HG03025 (cell line): ENCODE data around the gene RIMKLB.
"Not testable (repeated sequence)": the region's sequence is repeated elsewhere in the genome, so short reads cannot be mapped to it uniquely, and the experiment has no call there.

Experiments used
- ATAC-seq: cut with Tn5 transposase; IDR thresholded peaks from one replicate; pipeline ENCODE4 v1.9.1; 2021; ENCODE audit warnings: mild to moderate bottlenecking, moderate library complexity; ENCODE audit not compliant: unreplicated experiment, low FRiP score

The RIMKLB gene

DNA sequence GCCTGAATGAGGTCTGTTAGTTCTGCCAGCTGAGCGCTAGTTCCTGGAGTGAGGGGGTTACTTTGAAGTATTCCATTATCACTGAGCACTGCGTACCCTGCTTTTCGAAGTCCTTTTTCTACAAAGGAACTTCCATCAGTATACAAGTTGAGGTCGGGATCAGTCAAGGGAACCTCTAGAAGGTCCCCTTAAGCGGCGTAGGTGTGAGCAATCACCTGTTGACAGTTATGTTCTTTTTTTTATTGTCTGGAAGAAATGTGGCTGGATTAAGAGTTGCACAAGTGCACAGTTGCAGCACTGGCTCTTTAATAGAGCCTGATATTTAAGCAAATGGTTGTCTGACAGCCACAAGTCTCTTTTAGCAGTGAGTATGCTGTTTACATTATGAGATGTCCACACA lies 64.9 kb downstream of the RIMKLB start:
- ATAC-seq: not testable (repeated sequence)

DNA sequence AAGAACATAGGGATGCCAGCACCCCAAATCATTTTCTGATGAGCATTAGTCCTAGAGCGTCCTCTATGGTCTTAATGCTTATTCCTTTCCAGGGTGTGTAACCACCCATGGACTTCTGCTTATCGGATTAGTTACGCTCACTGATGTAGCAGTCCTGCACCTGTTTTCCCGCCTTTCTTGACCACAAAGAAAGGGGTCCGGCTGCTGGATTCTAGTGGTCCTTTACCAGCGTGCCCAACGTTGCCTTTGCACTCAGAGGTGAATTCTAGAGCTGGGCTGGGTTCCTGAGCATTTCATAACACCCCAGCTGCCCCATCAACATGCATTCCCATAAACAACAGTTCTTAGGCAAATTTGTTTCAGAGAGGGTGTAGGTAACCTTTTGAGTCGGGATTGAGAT lies 68.3 kb downstream of the RIMKLB start:
- not testable (repeated sequence) for ATAC-seq

DNA sequence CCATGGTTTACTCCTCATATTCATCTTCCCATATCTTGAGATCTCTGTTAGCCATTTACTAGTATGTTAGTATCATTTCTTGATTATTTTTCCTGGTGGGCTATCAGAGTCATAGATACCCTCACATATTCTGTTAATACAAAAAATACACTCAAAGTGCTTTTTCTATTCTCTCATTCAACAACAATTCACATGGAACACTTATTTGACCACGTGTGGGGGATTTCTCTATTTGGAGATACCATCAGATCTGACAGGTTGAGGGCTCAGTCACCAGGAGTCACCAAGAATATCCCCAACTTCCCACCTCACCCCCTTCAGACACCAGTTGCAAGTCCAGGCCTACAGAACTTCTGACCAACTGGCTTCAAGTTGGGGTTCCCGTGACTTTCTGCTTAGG lies 72.7 kb downstream of the RIMKLB start:
- no peak for ATAC-seq

DNA sequence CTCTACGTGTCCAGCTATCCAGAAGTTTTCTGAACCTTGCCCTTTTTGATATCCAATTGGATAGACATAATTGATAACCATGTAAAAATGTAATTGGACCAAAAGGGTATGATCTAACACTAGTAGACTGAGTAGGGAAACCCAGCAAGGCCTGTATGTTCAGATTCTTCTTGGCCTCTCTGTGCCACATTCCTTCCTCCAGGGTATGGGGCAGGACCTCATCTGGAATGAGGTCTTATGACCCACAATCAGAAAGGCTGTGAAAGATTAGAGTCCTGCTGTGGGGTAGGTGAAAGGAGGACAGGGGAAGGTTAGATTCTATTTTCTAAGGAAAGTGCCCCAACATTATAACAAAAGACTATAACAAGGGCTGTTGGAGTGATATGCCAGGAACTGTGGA lies 73.3 kb downstream of the RIMKLB start:
- no peak for ATAC-seq

DNA sequence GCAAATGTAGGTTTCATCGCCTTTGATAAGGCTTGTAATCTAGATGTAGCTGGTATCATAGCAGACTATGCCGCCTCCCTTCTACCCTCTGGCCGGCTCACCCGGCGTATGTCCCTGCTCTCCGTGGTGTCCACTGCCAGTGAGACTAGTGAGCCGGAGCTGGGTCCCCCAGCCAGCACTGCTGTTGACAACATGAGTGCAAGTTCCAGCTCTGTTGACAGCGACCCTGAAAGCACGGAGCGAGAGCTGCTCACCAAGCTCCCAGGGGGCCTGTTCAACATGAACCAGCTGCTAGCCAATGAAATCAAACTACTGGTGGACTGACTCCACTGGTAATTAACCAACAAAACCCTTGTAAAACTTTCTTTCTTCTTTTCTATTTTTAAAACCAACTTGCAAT lies 75.7 kb downstream of the RIMKLB start:
- ATAC-seq: no peak

DNA sequence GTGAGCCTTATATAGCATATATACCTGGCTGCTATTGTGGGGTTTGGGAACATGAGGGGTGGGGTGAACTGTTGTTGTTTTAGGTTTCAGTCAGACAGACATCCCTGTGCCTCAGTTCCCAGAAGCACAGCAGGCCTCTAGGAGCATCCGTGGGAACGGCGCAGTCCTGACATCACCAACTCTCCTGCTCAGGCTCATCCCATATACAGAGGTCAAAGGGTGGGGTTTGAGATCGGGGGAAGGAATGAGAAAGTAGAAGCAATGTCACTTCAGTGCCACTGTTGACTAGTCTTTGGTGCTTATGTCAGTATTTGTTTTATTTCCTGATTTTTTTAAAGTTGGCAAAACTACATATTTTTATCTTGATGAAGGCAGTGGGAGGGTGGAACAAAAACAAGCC lies 81.5 kb downstream of the RIMKLB start:
- ATAC-seq: no peak

DNA sequence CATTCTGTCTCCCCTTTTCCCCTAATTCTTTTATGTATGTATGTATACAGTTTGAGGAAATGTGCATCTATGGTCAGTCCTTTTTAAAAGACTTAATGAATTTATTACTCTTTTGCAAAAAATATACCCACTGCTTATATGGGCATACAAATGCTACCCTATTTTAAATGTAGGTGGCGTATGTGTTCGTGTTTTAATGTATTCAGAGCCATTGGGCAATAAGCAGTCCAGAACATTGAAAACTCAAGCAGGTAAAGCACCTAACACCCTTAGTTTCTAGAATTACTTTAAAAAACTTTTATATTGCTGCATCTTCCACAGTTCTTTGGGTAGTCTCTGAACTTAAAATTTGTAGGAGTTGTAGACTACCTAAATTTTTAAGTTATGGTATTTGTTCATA lies 82.1 kb downstream of the RIMKLB start:
- no peak for ATAC-seq

DNA sequence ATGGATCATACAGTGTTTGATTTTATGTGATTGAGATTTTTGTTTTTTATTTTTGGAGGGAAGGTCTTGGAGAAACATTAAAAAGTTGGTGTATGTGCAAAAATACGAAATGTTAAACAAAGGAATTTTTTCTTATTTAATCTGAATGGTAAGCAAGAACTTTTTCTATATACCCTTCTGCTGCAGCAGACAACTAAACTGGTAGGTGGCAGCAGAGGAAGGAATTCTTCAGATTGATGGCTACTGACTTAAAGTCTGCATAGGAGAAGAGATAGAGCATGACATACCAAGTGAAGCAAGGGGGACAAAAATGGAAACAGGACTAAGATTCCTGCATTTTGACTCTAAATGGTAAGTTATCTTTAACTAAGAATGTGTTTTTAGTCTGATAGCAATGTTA lies 82.6 kb downstream of the RIMKLB start:
- ATAC-seq: no peak

DNA sequence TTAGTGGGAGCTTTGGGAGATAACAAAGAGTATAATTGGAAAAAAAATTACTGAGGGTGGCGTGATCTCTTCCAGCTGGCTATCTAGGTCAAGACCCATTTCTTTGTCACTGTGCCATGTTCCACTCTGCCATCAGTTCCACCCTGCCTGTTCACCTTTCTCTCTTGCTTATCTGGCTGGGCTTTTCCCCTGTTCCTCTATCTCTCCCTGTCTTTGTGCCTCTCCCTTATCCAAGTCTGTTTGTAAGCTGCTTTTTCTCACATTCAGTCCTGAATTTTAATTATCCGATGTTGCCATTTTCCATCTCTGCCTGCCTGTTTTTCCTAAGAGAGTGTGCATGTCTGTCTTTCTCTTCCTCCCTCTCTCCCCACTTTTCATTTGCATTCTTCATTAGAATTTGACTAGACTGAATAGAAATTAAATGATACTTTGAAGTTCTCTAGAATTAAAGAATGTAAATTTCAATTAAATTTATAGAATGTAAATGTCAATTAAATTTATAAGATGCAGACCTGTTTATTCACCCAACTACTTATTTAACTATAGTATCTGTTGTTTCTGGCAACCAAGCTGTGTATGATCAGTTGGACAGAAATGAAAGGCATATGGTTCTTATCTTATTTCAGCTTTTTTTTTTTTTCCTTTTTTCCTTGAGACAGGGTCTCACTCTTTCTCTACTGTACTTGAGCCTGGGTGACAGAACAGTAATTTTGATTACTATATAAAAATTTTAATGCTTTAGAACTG lies 83.8 kb downstream of the RIMKLB start:
- ATAC-seq: no peak

DNA sequence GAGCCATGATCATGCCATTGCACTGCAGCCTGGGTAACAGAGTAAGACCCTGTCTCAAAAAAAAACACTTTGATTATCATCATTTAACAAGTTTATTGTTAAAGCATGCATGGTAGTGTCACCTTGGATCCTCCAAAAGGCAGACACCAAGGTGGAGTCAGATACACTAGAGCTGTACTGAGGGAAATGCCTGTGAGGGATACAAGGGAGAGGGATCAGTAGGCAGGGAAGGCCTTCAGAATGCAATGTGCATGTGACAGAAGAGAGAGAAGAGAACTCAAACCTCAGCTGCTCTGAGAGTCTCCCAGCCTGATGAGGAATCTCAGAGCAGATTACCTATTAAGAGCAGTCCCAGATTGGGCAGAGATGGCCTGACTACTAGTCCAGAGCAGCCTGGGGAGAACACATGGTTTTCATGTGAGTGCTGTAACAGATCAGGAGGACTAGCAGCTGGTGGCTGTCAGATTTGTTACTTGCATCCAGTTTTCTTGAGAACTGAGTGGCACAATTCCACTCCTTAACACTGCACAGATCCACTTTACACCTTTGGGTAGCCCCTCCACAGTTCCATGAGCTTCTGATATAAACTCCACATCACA lies 86.6 kb downstream of the RIMKLB start:
- no peak for ATAC-seq

DNA sequence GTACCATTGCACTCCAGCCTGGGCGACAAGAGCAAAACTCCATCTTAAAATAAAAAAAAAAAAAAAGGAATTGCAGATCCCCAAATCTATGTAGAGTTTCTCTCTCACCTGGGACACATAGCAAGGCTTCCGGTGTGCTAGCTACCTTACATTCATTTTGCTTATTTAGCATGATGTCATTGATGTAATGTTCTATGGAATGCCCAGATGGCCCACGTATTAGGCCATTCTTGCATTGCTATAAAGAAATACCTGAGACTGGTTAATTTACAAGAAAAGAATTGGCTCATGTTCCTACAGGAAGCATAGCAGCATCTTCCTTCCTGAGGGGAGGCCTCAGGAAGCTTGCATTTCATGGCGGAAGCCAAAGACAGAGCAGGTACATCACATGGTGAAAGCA lies 87.7 kb downstream of the RIMKLB start:
- no peak for ATAC-seq

DNA sequence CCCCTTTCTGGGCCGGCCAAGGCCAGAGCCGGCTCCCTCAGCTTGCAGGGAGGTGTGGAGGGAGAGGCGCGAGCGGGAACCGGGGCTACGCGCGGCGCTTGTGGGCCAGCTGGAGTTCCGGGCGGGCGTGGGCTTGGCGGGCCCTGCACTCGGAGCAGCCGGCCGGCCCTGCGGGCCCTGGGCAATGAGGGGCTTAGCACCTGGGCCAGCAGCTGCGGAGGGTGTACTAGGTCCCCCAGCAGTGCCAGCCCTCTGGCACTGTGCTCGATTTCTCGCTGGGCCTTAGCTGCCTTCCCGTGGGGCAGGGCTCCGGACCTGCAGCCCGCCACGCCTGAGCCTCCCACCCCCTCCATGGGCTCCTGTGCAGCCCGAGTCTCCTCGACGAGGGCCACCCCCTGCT lies 89.4 kb downstream of the RIMKLB start:
- not testable (repeated sequence) for ATAC-seq

DNA sequence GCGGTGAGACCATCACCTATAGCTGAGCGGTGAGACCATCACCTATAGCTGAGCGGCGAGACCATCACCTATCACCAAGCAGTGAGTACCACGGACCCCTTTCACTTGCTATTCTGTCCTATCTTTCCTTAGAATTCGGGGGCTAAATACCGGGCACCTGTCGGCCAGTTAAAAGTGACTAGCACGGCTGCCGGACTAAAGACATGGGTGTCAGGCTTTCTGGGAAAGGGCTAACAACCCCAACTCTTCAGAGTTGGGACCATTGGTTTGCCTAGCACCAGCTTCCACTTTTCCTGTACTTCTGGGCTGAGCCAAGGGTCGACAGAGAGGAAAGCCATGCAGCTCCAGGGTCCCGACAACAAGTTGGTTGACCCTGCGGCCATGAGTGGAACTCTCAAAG lies 90.9 kb downstream of the RIMKLB start:
- not testable (repeated sequence) for ATAC-seq

DNA sequence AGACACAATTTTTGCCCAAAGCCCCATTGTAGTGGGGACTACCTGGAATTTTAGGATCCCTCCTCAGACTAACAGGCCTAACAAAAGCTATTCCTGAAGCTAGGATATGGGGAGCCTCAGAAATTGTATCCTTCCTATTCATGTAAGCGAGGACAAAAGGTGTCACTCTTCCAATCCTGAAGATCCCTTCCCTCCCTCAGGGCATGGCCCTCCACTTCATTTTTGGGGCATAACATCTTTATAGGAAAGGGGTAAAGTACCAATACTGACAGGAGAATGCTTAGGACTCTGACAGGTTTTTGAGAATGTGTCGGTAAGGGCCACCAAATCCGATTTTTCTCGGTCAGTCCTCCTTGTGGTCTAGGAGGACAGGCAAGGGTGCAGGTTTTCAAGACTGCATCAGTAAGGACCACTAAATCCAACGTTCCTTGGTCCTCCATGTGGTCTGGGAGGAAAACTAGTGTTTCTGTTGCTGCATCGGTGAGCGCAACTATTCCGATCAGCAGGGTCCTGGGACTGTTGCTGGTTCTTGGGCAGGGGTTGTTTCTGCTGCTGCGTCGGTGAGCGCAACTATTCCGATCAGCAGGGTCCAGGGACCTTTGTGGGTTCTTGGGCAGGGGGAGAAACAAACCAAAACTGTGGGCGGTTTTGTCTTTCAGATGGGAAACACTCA lies 91.7 kb downstream of the RIMKLB start:
- ATAC-seq: not testable (repeated sequence)

DNA sequence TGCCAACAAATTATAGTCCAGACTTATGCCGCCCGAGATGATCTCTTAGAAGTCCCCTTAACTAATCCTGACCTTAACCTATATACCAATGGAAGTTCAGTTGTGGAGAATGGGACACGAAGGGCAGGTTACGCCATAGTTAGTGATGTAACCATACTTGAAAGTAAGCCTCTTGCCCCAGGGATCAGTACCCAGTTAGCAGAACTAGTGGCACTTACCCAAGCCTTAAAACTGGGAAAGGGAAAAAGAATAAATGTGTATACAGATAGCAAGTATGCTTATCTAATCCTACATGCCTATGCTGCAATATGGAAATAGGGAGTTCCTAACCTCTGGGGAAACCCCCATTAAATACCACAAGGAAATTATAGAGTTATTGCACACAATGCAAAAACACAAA lies 95.4 kb downstream of the RIMKLB start:
- ATAC-seq: not testable (repeated sequence)

DNA sequence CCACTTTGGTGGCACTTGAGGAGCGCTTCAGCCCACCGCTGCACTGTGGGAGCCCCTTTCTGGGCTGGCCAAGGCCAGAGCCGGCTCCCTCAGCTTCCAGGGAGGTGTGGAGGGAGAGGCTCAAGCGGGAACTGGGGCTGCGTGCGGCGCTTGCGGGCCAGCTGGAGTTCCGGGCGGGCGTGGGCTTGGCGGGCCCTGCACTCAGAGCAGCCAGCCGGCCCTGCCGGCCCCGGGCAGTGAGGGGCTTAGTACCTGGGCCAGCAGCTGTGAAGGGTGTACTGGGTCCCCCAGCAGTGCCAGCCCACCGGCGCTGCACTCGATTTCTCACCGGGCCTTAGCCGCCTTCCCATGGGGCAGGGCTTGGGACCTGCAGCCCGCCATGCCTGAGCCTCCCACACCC lies 96.8 kb downstream of the RIMKLB start:
- not testable (repeated sequence) for ATAC-seq

DNA sequence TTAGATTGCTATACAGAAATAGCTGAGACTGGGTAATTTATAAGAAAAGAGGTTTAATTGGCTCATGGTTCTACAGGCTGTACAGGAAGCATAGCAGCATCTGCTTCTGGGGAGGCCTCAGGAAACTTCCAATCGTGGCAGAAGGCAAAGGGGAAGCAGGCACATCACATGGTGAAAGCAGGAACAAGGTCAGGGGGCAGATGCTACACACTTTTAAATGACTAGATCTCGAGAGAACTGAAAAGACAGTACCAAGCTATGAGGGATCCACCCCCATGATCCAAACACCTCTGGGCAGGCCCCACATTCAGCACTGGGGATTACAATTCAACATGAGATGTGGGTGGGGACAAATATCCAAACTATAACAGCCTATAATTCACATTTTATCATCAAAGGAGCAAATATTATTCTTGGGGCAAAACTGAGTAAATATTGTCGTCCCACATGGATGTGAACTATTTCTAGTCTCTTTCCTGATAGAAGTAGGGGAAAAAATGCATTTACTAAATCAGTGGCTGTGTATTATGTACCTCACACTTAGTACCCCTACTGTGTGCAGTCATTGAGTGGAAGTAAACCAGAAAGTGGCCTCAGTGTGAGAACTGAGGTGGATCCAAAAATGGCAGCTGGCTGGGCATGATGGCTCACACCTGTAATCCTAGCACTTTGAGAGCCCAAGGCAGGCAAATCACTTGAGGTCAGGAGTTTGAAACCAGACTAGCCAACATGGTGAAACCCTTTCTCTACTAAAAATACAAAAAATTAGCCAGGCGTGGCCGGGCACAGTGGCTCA lies 99.2 kb downstream of the RIMKLB start:
- ATAC-seq: no peak

DNA sequence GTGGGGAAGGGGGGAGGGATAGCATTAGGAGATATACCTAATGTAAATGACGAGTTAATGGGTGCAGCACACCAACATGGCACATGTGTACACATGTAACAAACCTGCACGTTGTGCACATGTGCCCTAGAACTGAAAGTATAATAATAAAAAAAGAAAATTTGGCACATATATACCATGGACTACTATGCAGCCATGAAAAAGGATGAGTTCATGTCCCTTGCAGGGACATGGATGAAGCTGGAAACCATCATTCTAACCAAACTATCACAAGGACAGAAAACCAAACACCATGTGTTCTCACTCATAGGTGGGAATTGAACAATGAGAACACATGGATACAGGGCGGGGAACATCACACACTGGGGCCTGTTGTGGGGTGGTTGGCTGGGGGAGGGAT lies 103.4 kb downstream of the RIMKLB start:
- ATAC-seq: not testable (repeated sequence)

DNA sequence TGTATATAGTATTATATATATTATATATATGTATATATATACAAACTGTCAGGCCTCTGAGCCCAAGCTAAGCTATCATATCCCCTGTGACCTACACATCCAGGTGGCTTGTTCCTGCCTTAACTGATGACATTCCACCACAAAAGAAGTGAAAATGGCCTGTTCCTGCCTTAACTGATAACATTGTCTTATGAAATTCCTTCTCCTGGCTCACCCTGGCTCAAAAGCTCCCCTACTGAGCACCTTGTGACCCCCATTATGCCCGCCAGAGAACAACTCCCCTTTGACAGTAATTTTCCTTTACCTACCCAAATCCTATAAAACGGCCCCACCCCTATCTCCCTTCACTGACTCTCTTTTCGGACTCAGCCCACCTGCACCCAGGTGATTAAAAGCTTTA lies 107.0 kb downstream of the RIMKLB start:
- not testable (repeated sequence) for ATAC-seq

DNA sequence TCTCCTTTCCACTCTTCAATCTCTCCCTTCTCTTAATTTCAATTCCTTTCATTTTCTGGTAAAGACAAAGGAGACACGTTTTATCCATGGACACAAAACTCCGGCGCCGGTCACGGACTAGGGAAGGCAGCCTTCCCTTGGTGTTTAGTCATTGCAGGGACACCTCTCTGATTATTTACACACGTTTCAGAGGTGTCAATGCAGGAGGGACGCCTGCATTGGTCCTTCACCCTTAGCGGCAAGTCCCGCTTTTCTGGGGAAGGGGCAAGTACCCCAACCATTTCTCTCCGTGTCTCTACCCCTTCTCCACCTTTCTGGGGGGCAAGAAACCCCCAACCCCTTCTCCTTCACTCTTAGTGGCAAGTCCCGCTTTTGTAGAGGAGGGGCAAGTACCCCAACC lies 107.7 kb downstream of the RIMKLB start:
- ATAC-seq: not testable (repeated sequence)

DNA sequence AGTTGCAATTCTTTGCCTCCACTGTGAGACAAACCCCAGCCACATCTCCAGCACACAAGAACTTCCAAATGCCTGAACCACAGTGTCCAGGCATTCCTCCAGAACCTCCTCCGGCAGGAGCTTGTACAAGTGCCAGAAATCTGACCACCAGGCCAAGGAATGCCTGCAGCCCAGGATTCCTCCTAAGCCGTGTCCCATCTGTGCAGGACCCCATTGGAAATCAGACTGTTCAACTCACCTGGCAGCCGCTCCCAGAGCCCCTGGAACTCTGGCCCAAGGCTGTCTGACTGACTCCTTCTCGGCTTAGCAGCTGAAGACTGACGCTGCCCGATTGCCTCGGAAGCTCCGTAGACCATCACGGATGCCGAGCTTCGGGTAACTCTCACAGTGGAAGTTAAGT lies 109.3 kb downstream of the RIMKLB start:
- not testable (repeated sequence) for ATAC-seq
